HG03575 (cell line): ENCODE data around the gene SRC.

Source experiments
- ATAC-seq: cut with Tn5 transposase; IDR thresholded peaks from one replicate; pipeline ENCODE4 v1.9.1; 2021; ENCODE audit not compliant: unreplicated experiment, insufficient number of reproducible peaks, low FRiP score; ENCODE audit errors: extremely low read depth

Gene SRC

GRCh38 chr20:37417617-37418467 lies 71.9 kb downstream of the SRC start:
- ATAC-seq: no peak

GRCh38 chr20:37418591-37419109 lies 72.7 kb downstream of the SRC start:
- ATAC-seq: no peak

- no peak for ATAC-seq
Observed at GRCh38 chr20:37419307-37419706, 73.4 kb downstream of the SRC start.

- ATAC-seq: no peak
Observed at GRCh38 chr20:37419774-37420542, 74.0 kb downstream of the SRC start.

- no peak for ATAC-seq
Observed at GRCh38 chr20:37420610-37421009, 74.7 kb downstream of the SRC start.

- no peak for ATAC-seq
Observed at GRCh38 chr20:37421060-37421905, 75.3 kb downstream of the SRC start.

GRCh38 chr20:37421988-37422387 lies 76.0 kb downstream of the SRC start:
- ATAC-seq: no peak

GRCh38 chr20:37422791-37423286 lies 76.9 kb downstream of the SRC start:
- no peak for ATAC-seq

- ATAC-seq: no peak
Observed at GRCh38 chr20:37423545-37423944, 77.6 kb downstream of the SRC start.

GRCh38 chr20:37424062-37424851 lies 78.3 kb downstream of the SRC start:
- no peak for ATAC-seq

GRCh38 chr20:37425103-37425625 lies 79.2 kb downstream of the SRC start:
- no peak for ATAC-seq

GRCh38 chr20:37426106-37426505 lies 80.2 kb downstream of the SRC start:
- ATAC-seq: no peak

GRCh38 chr20:37426978-37427377 lies 81.0 kb downstream of the SRC start:
- no peak for ATAC-seq

- ATAC-seq: no peak
Observed at GRCh38 chr20:37430044-37430443, 84.1 kb downstream of the SRC start.

GRCh38 chr20:37430778-37431460 lies 85.0 kb downstream of the SRC start:
- ATAC-seq: no peak

- no peak for ATAC-seq
Observed at GRCh38 chr20:37431786-37432185, 85.8 kb downstream of the SRC start.

GRCh38 chr20:37432606-37433005 lies 86.7 kb downstream of the SRC start:
- no peak for ATAC-seq

GRCh38 chr20:37435607-37436006 lies 89.7 kb downstream of the SRC start:
- ATAC-seq: no peak
